GM23338 (cell line): Measurements from ENCODE around the gene ARID3B. TPM values are rescaled to one million over a fixed set of nuclear protein-coding genes. Genes with fewer than 3 reads are reported as not detected.

Experiments used
- ATAC-seq: fragments of 200-7000 bp; cut with Tn5 transposase; 3 replicates; pipeline ENCODE4 v1.9.1; 2020
- DNase-seq: peaks from one replicate; pipeline ENCODE4 v3.0.0-alpha.2; 2015; ENCODE audit warnings: low spot score
- H2AFZ ChIP-seq: fragments of 200-600 bp; sonication (generic); 2 replicates; pipeline ENCODE4 v1.8.0; 2016; ENCODE audit warnings: antibody characterized with exemption, mild to moderate bottlenecking, moderate library complexity
- H3F3A ChIP-seq: fragments of 200-600 bp; sonication (generic); replicated peaks from 2 replicates; pipeline ENCODE4 v1.8.0; 2017; ENCODE audit warnings: antibody characterized with exemption, mixed run types, low read depth
- H3K27ac ChIP-seq: fragments of 200-600 bp; sonication (generic); 2 replicates; pipeline ENCODE4 v1.6.1; 2016; ENCODE audit warnings: low read depth
- H3K27me3 ChIP-seq: fragments of 200-600 bp; sonication (generic); 2 replicates; pipeline ENCODE4 v1.8.0; 2016; ENCODE audit warnings: mild to moderate bottlenecking, mixed run types, moderate library complexity; ENCODE audit not compliant: insufficient read depth
- H3K36me3 ChIP-seq: fragments of 200-600 bp; sonication (generic); 2 replicates; pipeline ENCODE4 v1.8.0; 2016; ENCODE audit warnings: mild to moderate bottlenecking; ENCODE audit not compliant: insufficient read depth
- H3K4me1 ChIP-seq: fragments of 200-600 bp; sonication (generic); 2 replicates; pipeline ENCODE4 v1.8.0; 2016; ENCODE audit warnings: mild to moderate bottlenecking, moderate library complexity; ENCODE audit not compliant: insufficient read depth
- H3K4me2 ChIP-seq: fragments of 200-600 bp; sonication (generic); 2 replicates; pipeline ENCODE4 v1.7.1; 2017; ENCODE audit warnings: mixed run types
- H3K4me3 ChIP-seq: fragments of 200-600 bp; sonication (generic); 2 replicates; pipeline ENCODE4 v1.6.1; 2016; ENCODE audit warnings: mixed run types
- H3K79me2 ChIP-seq: fragments of 200-600 bp; sonication (generic); replicated peaks from 2 replicates; pipeline ENCODE4 v1.8.0; 2017; ENCODE audit warnings: mild to moderate bottlenecking; ENCODE audit not compliant: insufficient read depth
- H3K9me2 ChIP-seq: fragments of 200-600 bp; sonication (generic); 2 replicates; pipeline ENCODE4 v1.8.0; 2017; ENCODE audit not compliant: insufficient read depth
- H4K20me1 ChIP-seq: fragments of 200-600 bp; sonication (generic); replicated peaks from 2 replicates; pipeline ENCODE4 v1.8.0; 2017; ENCODE audit warnings: mild to moderate bottlenecking; ENCODE audit not compliant: insufficient read depth
- H3K27ac Mint-ChIP-seq: 2 replicates; pipeline ENCODE4 v1.8.0; 2020; ENCODE audit warnings: inconsistent platforms, mild to moderate bottlenecking, moderate library complexity, mixed read lengths
- H3K27me3 Mint-ChIP-seq: 3 replicates; pipeline ENCODE4 v1.8.0; 2022; ENCODE audit warnings: low read depth, mild to moderate bottlenecking, moderate library complexity, mixed read lengths, inconsistent platforms; ENCODE audit not compliant: insufficient read depth, poor library complexity
- H3K36me3 Mint-ChIP-seq: 3 replicates; pipeline ENCODE4 v1.8.0; 2021; ENCODE audit warnings: low read depth, mild to moderate bottlenecking, inconsistent platforms, moderate library complexity, mixed read lengths
- H3K4me1 Mint-ChIP-seq: 3 replicates; pipeline ENCODE4 v1.8.0; 2020; ENCODE audit warnings: mild to moderate bottlenecking, inconsistent platforms, mixed read lengths
- H3K4me3 Mint-ChIP-seq: 3 replicates; pipeline ENCODE4 v1.8.0; 2021; ENCODE audit warnings: moderate library complexity, mild to moderate bottlenecking, inconsistent platforms, mixed read lengths
- H3K9me3 Mint-ChIP-seq: 3 replicates; pipeline ENCODE4 v1.8.0; 2020; ENCODE audit warnings: moderate library complexity, mild to moderate bottlenecking, inconsistent platforms, mixed read lengths
- CREB1 ChIP-seq: fragments of 250-450 bp; sonication (Bioruptor Pico); IDR thresholded peaks from 2 replicates; pipeline ENCODE4 v1.5.0; 2020; ENCODE audit warnings: low read depth, mild to moderate bottlenecking, moderate library complexity
- EZH2phosphoT487 ChIP-seq: fragments of 200-600 bp; sonication (generic); IDR thresholded peaks from one replicate; pipeline ENCODE4 v1.8.1; 2018; ENCODE audit warnings: antibody characterized with exemption; ENCODE audit not compliant: unreplicated experiment
- POLR2AphosphoS5 ChIP-seq: IDR thresholded peaks from 2 replicates; pipeline ENCODE4 v1.6.1; 2016; ENCODE audit warnings: antibody characterized with exemption, low read depth
- STAT1 ChIP-seq: IDR thresholded peaks from one replicate; pipeline ENCODE4 v1.6.1; 2016; ENCODE audit warnings: antibody characterized with exemption; ENCODE audit not compliant: unreplicated experiment
- polyA plus RNA-seq: library from polyadenylated mRNA; unstranded; fragments of >200 nt; fragmentation: Nextera tagmentation; extraction: Ambion mirVana; gene quantifications from 2 replicates; pipeline ENCODE4 v1.2.1, GENCODE V29; 2016
- total RNA-seq: library from RNA; depleted of rRNA; stranded (reverse); fragments of >200 nt; shearing (Covaris generic); gene quantifications from 2 replicates; pipeline ENCODE4 v1.2.3, GENCODE V29; 2014
- TF ChIP-seq, protein P1 (sequence below): fragments of 250-450 bp; sonication (Bioruptor Pico); IDR thresholded peaks from 2 replicates; pipeline ENCODE4 v1.5.0; 2020; ENCODE audit warnings: mild to moderate bottlenecking, moderate library complexity
- TF ChIP-seq, protein P2 (sequence below): IDR thresholded peaks from one replicate; pipeline ENCODE4 v1.6.1; 2018; ENCODE audit warnings: antibody characterized with exemption; ENCODE audit not compliant: unreplicated experiment
- TF ChIP-seq, protein P3 (sequence below), 2 experiments: fragments of 200-600 bp in 1 of 2; sonication (generic) in 1 of 2; conservative IDR thresholded peaks; 2 replicates each; pipeline versions ENCODE4 v1.5.1 to v1.6.1; 2016 to 2017; ENCODE audit warnings: antibody characterized with exemption in 2 of 2, low read depth in 2 of 2, mild to moderate bottlenecking in 2 of 2, moderate library complexity in 1 of 2

ARID3B gene
- total and polyA plus RNA-seq, 2 experiments from 2014 or later, result 65.5 to 147 TPM

DNA sequence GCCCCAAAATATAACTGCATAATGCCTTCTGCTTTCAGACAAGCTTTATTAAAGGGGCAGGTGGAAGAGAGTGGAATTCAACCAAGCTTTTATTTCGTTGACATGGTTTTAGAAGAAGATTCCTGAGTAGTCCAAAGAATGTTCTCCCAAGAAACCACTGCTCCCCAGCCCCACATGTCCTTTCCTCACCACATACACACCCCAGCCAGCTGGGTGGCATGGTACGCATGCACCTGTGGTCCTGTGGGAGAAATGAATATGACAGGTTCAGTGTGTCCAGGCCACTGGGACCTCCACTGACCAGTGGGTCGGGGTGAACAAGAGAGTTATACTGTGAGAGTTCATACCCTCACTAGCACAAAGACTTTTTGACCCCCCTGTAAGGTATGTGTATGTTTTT is 30.2 kb downstream of the ARID3B start:
- H3K4me1 Mint-ChIP-seq, result peaks cover 12% of the 10 kb centered on the region
- no peak overlapping the region for H3K27ac Mint-ChIP-seq
- Histone ChIP-seq H3K4me3 (no peak overlapping the region), H3K27ac (peak overlapping the region; percentile 39; the same call in 1 of the 2 replicates), H4K20me1 (peaks cover 67% of the 10 kb centered on the region), H3K9me2 (no peaks in the 10 kb centered on the region), H3K4me2 (no peak overlapping the region), H3F3A (peaks cover 18% of the 10 kb centered on the region), H3K27me3 (no peaks in the 10 kb centered on the region), H2AFZ (no peak overlapping the region), H3K4me1 (no peaks in the 10 kb centered on the region), H3K36me3 (peaks cover 44% of the 10 kb centered on the region), H3K79me2 (peaks cover 53% of the 10 kb centered on the region)
- peaks cover 4% of the 10 kb centered on the region for H3K27me3 Mint-ChIP-seq
- peaks cover 83% of the 10 kb centered on the region for H3K36me3 Mint-ChIP-seq
- TF ChIP-seq, protein P1, sequence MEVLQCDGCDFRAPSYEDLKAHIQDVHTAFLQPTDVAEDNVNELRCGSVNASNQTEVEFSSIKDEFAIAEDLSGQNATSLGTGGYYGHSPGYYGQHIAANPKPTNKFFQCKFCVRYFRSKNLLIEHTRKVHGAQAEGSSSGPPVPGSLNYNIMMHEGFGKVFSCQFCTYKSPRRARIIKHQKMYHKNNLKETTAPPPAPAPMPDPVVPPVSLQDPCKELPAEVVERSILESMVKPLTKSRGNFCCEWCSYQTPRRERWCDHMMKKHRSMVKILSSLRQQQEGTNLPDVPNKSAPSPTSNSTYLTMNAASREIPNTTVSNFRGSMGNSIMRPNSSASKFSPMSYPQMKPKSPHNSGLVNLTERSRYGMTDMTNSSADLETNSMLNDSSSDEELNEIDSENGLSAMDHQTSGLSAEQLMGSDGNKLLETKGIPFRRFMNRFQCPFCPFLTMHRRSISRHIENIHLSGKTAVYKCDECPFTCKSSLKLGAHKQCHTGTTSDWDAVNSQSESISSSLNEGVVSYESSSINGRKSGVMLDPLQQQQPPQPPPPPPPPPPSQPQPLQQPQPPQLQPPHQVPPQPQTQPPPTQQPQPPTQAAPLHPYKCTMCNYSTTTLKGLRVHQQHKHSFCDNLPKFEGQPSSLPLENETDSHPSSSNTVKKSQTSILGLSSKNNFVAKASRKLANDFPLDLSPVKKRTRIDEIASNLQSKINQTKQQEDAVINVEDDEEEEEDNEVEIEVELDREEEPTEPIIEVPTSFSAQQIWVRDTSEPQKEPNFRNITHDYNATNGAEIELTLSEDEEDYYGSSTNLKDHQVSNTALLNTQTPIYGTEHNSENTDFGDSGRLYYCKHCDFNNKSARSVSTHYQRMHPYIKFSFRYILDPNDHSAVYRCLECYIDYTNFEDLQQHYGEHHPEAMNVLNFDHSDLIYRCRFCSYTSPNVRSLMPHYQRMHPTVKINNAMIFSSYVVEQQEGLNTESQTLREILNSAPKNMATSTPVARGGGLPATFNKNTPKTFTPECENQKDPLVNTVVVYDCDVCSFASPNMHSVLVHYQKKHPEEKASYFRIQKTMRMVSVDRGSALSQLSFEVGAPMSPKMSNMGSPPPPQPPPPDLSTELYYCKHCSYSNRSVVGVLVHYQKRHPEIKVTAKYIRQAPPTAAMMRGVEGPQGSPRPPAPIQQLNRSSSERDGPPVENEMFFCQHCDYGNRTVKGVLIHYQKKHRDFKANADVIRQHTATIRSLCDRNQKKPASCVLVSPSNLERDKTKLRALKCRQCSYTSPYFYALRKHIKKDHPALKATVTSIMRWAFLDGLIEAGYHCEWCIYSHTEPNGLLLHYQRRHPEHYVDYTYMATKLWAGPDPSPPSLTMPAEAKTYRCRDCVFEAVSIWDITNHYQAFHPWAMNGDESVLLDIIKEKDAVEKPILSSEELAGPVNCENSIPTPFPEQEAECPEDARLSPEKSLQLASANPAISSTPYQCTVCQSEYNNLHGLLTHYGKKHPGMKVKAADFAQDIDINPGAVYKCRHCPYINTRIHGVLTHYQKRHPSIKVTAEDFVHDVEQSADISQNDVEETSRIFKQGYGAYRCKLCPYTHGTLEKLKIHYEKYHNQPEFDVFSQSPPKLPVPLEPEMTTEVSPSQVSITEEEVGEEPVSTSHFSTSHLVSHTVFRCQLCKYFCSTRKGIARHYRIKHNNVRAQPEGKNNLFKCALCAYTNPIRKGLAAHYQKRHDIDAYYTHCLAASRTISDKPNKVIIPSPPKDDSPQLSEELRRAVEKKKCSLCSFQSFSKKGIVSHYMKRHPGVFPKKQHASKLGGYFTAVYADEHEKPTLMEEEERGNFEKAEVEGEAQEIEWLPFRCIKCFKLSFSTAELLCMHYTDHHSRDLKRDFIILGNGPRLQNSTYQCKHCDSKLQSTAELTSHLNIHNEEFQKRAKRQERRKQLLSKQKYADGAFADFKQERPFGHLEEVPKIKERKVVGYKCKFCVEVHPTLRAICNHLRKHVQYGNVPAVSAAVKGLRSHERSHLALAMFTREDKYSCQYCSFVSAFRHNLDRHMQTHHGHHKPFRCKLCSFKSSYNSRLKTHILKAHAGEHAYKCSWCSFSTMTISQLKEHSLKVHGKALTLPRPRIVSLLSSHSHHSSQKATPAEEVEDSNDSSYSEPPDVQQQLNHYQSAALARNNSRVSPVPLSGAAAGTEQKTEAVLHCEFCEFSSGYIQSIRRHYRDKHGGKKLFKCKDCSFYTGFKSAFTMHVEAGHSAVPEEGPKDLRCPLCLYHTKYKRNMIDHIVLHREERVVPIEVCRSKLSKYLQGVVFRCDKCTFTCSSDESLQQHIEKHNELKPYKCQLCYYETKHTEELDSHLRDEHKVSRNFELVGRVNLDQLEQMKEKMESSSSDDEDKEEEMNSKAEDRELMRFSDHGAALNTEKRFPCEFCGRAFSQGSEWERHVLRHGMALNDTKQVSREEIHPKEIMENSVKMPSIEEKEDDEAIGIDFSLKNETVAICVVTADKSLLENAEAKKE (CRISPR knock-in tag), result no peak
- TF ChIP-seq, protein P2, sequence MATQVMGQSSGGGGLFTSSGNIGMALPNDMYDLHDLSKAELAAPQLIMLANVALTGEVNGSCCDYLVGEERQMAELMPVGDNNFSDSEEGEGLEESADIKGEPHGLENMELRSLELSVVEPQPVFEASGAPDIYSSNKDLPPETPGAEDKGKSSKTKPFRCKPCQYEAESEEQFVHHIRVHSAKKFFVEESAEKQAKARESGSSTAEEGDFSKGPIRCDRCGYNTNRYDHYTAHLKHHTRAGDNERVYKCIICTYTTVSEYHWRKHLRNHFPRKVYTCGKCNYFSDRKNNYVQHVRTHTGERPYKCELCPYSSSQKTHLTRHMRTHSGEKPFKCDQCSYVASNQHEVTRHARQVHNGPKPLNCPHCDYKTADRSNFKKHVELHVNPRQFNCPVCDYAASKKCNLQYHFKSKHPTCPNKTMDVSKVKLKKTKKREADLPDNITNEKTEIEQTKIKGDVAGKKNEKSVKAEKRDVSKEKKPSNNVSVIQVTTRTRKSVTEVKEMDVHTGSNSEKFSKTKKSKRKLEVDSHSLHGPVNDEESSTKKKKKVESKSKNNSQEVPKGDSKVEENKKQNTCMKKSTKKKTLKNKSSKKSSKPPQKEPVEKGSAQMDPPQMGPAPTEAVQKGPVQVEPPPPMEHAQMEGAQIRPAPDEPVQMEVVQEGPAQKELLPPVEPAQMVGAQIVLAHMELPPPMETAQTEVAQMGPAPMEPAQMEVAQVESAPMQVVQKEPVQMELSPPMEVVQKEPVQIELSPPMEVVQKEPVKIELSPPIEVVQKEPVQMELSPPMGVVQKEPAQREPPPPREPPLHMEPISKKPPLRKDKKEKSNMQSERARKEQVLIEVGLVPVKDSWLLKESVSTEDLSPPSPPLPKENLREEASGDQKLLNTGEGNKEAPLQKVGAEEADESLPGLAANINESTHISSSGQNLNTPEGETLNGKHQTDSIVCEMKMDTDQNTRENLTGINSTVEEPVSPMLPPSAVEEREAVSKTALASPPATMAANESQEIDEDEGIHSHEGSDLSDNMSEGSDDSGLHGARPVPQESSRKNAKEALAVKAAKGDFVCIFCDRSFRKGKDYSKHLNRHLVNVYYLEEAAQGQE, result no peak
- no peak for TF ChIP-seq STAT1
- no peak for TF ChIP-seq CREB1 (CRISPR knock-in tag)
- no peak for TF ChIP-seq POLR2AphosphoS5
- no peak for TF ChIP-seq EZH2phosphoT487
- TF ChIP-seq, protein P3, sequence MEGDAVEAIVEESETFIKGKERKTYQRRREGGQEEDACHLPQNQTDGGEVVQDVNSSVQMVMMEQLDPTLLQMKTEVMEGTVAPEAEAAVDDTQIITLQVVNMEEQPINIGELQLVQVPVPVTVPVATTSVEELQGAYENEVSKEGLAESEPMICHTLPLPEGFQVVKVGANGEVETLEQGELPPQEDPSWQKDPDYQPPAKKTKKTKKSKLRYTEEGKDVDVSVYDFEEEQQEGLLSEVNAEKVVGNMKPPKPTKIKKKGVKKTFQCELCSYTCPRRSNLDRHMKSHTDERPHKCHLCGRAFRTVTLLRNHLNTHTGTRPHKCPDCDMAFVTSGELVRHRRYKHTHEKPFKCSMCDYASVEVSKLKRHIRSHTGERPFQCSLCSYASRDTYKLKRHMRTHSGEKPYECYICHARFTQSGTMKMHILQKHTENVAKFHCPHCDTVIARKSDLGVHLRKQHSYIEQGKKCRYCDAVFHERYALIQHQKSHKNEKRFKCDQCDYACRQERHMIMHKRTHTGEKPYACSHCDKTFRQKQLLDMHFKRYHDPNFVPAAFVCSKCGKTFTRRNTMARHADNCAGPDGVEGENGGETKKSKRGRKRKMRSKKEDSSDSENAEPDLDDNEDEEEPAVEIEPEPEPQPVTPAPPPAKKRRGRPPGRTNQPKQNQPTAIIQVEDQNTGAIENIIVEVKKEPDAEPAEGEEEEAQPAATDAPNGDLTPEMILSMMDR (conservative IDR thresholded peaks at IDR 0.05; ENCODE audit: low read depth in 2 of 2), result no peak
- H3K4me3 Mint-ChIP-seq, result no peak overlapping the region
- no peak for ATAC-seq
- DNase-seq, result no peak
- H3K9me3 Mint-ChIP-seq, result no peaks in the 10 kb centered on the region
